ENCODE results near the gene MAPK6.
"Not testable (repeated sequence)": the region's sequence is repeated elsewhere in the genome, so short reads cannot be mapped to it uniquely, and the experiment has no call there.

The MAPK6 gene

DNA sequence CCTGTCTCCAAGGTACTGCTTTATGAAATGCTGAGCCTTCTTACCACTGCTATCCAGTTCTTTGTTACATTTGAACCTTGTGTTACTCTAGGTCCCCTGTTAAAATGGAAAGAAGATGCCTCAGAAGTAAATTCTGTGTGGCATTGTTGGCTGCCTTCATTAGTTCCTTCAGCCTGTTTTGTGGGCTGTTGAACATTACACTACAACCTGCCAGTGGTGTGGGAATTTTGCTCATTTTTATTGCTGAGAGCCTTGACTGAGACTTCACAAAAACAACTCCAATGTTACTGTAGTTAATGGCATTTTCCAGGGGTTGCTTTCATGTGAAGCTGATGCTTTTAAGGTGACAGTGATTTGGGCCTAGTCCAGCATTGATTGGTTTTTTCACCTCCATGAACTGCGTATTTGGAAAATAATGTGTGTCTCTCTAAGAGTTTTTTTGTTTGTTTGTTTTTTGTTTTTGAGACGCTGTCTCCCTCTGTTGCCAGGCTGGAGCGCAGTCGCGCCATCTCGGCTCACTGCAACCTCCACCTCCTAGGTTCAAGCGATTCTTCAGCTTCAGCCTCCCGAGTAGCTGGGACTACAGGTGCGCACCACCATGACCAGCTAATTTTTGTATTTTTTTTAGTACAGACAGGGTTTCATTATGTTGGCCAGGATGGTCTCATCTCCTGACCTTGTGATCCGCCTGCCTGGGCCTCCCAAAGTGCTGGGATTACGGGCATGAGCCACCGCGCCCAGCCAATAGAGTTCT is 4.3 kb downstream of the MAPK6 start:
- Histone ChIP-seq H3K4me1 (peaks cover 21 to 38% (median 34%) of the 10 kb centered on the region in 10 experiments), H3K9ac (no peak overlapping the region), H3K4me2 (peak overlapping the region in 7 of 11 experiments; percentile 0 to 93 (median 80); a peak in 7 of 22 replicates), H3K27ac (peak overlapping the region in 1 of 11 experiments; percentile 23; a peak in 2 of 22 replicates), H3K36me3 (peaks cover 3 to 34% (median 22%) of the 10 kb centered on the region in 11 experiments; a peak in 17 of 22 replicates), H4K20me1 (peaks cover 52 to 88% (median 83%) of the 10 kb centered on the region in 11 experiments; a peak in 21 of 22 replicates), H3K4me3 (no peak overlapping the region), H3K27me3 (no peaks in the 10 kb centered on the region), H3K9me3 (replicated peaks in 1 of 11) (peaks cover 0 to 18% (median 4%) of the 10 kb centered on the region in 11 experiments; a peak in 8 of 22 replicates)
- no peak for TF ChIP-seq Cebpa-rat (IDR thresholded peaks at IDR 0.05)

DNA sequence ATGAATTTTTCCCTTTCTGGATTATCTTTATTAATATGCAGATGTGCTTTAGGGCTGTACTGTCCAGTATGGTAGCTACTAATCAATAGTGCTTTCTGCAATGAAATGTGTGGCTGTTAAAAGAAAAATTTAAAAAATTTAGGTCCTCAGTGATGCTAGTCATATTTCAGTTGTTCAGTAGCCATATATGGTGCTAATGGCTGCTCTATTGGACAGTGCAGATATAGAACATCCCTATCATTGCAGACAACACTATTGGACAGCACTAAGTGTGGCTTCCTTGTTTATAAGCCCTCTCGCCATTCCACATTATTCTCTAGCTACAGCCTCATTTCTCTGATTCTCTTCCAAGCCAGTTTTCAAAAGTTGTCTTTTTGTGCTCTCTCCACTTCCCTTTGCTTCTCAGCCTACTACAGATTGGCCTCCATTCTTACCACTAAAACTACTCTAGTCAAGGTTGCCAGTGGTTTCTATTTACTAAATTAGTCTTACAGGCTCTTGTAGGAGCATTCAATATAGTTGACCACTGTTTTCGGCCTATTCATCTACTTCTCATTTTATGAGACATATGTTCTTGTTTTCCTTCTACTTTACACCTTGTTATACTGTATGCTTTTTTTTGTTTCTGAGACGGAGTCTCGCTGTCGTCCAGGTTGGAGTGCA is 9.5 kb downstream of the MAPK6 start:
- Histone ChIP-seq H3K27ac (no peak overlapping the region), H3K4me3 (no peak overlapping the region), H3K27me3 (no peaks in the 10 kb centered on the region), H3K36me3 (peaks cover 14 to 84% (median 64%) of the 10 kb centered on the region in 11 experiments), H3K9ac (no peak overlapping the region), H3K4me1 (peaks cover 0 to 30% (median 8%) of the 10 kb centered on the region in 10 experiments; a peak in 8 of 20 replicates), H3K9me3 (replicated peaks in 1 of 11) (peaks cover 10 to 43% (median 27%) of the 10 kb centered on the region in 11 experiments; a peak in 20 of 22 replicates), H4K20me1 (peaks cover 53 to 98% (median 87%) of the 10 kb centered on the region in 11 experiments; a peak in 20 of 22 replicates), H3K4me2 (0 out of 22 replicates have a peak overlapping the region, but pooled peaks of 2 of the 11 experiments have one; percentile 5 to 16)
- no peak for TF ChIP-seq Cebpa-rat (IDR thresholded peaks at IDR 0.05)

DNA sequence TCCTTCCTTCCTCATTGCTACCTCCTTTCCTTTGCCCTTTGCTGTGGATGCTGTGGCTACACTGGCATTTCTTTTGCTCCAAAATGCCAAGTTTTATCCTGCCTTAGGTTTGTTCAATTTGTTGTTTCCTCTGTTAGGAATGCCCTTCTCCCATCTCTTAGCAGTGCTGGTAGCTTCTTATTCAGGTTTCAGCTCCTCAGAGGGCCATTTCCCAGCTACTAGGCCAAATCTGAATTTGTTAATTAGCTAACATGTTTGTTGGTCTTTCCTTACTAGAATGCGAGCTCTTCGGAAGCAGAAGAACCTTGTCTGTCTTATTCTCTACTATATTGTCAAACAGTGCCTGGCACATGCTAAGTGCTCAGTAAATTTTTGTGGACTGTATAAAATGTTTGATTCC is 11.0 kb downstream of the MAPK6 start:
- no peaks in the 10 kb centered on the region for H3K27me3 ChIP-seq
- H3K9me3 ChIP-seq (replicated peaks in 1 of 11), result peaks cover 16 to 51% (median 37%) of the 10 kb centered on the region in 11 experiments; a peak in 21 of 22 replicates
- H3K4me1 ChIP-seq, result peaks cover 0 to 33% (median 8%) of the 10 kb centered on the region in 10 experiments; a peak in 9 of 20 replicates
- no peak for TF ChIP-seq Cebpa-rat (IDR thresholded peaks at IDR 0.05)
- peak overlapping the region in 1 of 11 experiments; percentile 16; a peak in 1 of 22 replicates for H3K4me2 ChIP-seq
- peaks cover 41 to 98% (median 80%) of the 10 kb centered on the region in 11 experiments; a peak in 20 of 22 replicates for H4K20me1 ChIP-seq
- H3K9ac ChIP-seq, result no peak overlapping the region
- H3K36me3 ChIP-seq, result peaks cover 18 to 88% (median 69%) of the 10 kb centered on the region in 11 experiments
- no peak overlapping the region for H3K4me3 ChIP-seq
- H3K27ac ChIP-seq, result no peak overlapping the region

- no peak for TF ChIP-seq Cebpa-rat (IDR thresholded peaks at IDR 0.05)
- Histone ChIP-seq H3K27me3 (no peaks in the 10 kb centered on the region), H4K20me1 (peaks cover 40 to 98% (median 77%) of the 10 kb centered on the region in 11 experiments; a peak in 20 of 22 replicates), H3K27ac (no peak overlapping the region), H3K9ac (no peak overlapping the region), H3K9me3 (replicated peaks in 1 of 11) (peaks cover 16 to 49% (median 37%) of the 10 kb centered on the region in 11 experiments; a peak in 21 of 22 replicates), H3K36me3 (peaks cover 18 to 78% (median 71%) of the 10 kb centered on the region in 11 experiments), H3K4me3 (no peak overlapping the region), H3K4me2 (no peak overlapping the region; a peak in 1 of 22 replicates), H3K4me1 (peaks cover 8 to 48% (median 21%) of the 10 kb centered on the region in 10 experiments; a peak in 19 of 20 replicates)
These were observed 12.5 kb downstream of the MAPK6 start for GRCh38 chr15:52031556-52031955.

DNA sequence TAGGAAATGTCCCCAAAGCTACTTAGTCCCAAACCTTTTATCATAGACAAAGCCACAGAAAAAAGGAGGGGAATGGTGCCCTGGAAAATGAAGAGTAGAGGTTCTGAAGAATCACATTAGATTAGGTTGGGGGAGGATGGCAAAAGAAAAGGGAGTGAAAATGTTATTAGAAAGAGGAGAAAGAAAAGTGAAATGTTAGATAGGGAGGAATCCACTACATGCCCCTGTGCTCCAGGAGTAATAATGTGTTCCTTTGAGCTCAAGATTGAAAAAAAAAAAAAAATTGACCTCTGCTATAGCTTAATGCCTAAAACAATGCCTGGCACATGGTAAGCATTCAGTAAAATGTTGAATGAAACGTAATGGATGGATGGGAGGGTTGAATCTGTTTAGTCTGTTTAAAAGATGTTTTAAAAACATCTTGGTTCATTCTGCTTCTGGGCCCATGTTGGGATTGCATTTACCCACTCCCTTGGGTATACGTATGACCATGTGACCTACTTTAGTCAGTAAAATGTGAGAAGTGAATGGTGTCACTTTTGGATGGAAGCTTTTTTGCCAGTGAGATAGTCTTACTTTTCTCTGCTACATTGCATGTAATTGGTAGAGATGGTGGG is 19.0 kb downstream of the MAPK6 start:
- peaks cover 14 to 53% (median 37%) of the 10 kb centered on the region in 11 experiments for H3K36me3 ChIP-seq
- H3K9me3 ChIP-seq (replicated peaks in 1 of 11), result peaks cover 11 to 27% (median 18%) of the 10 kb centered on the region in 11 experiments; a peak in 21 of 22 replicates
- H4K20me1 ChIP-seq, result peaks cover 42 to 99% (median 89%) of the 10 kb centered on the region in 11 experiments; a peak in 19 of 22 replicates
- H3K27me3 ChIP-seq, result no peaks in the 10 kb centered on the region
- H3K4me1 ChIP-seq, result peaks cover 38 to 84% (median 47%) of the 10 kb centered on the region in 10 experiments
- no peak for TF ChIP-seq Cebpa-rat (IDR thresholded peaks at IDR 0.05)
- peak overlapping the region; percentile 6 to 55 (median 33); a peak in 18 of 22 replicates for H3K4me2 ChIP-seq
- no peak overlapping the region for H3K9ac ChIP-seq
- no peak overlapping the region for H3K4me3 ChIP-seq
- no peak overlapping the region for H3K27ac ChIP-seq

DNA sequence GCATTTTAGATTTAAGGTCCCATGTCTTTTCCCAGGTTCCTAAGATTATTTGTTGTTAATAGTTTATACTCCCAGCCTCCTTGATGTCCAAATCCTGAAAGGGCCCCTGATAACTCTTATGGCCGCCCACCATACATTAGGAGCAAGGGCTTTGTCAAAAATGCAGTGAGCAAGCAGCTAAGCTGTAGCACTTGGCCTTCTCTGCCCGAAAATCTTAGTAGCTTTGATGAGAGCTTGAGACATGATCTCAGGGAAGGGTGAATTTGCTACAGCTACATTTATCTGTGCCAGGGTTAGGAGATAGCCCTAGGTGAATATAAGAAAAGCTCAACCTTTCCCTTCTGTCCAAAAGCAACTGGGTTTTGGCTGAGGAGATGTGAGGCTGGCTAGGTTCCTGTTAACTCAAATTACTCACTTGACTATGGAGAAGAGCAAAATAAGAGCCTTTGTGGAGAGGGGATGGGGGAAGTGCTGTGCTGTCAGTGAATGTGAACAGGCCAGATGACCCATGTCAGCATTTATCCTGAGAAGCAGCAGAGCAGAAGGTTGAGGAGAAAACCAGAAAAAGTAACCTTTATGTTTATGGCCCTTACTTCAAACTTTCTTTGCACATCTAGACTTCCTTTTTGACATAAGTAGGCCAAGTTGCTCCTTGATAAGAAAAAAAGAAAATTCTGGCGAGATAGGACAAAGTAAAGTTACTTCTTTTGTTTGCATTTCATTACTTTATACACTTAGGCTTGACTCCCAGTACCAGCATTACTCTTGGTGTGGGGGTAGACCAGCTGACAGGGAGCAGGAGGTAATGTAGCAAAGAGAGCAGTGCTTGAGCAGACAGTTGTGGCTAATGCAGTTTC is 21.1 kb downstream of the MAPK6 start:
- H3K4me3 ChIP-seq, result 0 out of 20 replicates have a peak overlapping the region, but pooled peaks of 1 of the 10 experiments have one; percentile 5
- H4K20me1 ChIP-seq, result peaks cover 41 to 99% (median 94%) of the 10 kb centered on the region in 11 experiments; a peak in 19 of 22 replicates
- peaks cover 48 to 92% (median 58%) of the 10 kb centered on the region in 10 experiments for H3K4me1 ChIP-seq
- no peaks in the 10 kb centered on the region for H3K27me3 ChIP-seq
- H3K36me3 ChIP-seq, result peaks cover 2 to 39% (median 17%) of the 10 kb centered on the region in 11 experiments; a peak in 17 of 22 replicates
- H3K27ac ChIP-seq, result peak overlapping the region in 5 of 11 experiments; percentile 28 to 68 (median 34); a peak in 9 of 22 replicates
- peaks cover 0 to 6% (median 0%) of the 10 kb centered on the region in 11 experiments; a peak in 3 of 22 replicates for H3K9me3 ChIP-seq (replicated peaks in 1 of 11)
- H3K9ac ChIP-seq, result peak overlapping the region in 3 of 11 experiments; percentile 44 to 51 (median 45); a peak in 5 of 22 replicates
- no peak for TF ChIP-seq Cebpa-rat (IDR thresholded peaks at IDR 0.05)
- H3K4me2 ChIP-seq, result peak overlapping the region in 10 of 11 experiments; percentile 1 to 78 (median 20); a peak in 19 of 22 replicates

GRCh38 chr15:52042051-52042851 is 23.2 kb downstream of the MAPK6 start:
- Histone ChIP-seq H3K4me1 (peaks cover 53 to 87% (median 59%) of the 10 kb centered on the region in 10 experiments), H3K4me2 (peak overlapping the region in 3 of 11 experiments; percentile 24 to 78 (median 72); a peak in 6 of 22 replicates), H3K36me3 (peaks cover 2 to 41% (median 23%) of the 10 kb centered on the region in 11 experiments; a peak in 20 of 22 replicates), H4K20me1 (peaks cover 29 to 89% (median 73%) of the 10 kb centered on the region in 11 experiments; a peak in 19 of 22 replicates), H3K27ac (peak overlapping the region in 1 of 11 experiments; percentile 3; a peak in 1 of 22 replicates), H3K4me3 (no peak overlapping the region), H3K9ac (no peak overlapping the region), H3K9me3 (replicated peaks in 1 of 11) (peaks cover 0 to 5% (median 0%) of the 10 kb centered on the region in 11 experiments; a peak in 2 of 22 replicates), H3K27me3 (no peaks in the 10 kb centered on the region)
- no peak for TF ChIP-seq Cebpa-rat (IDR thresholded peaks at IDR 0.05)

- Histone ChIP-seq H4K20me1 (peaks cover 3 to 53% (median 37%) of the 10 kb centered on the region in 11 experiments; a peak in 16 of 22 replicates), H3K36me3 (peaks cover 32 to 73% (median 56%) of the 10 kb centered on the region in 11 experiments), H3K9me3 (replicated peaks in 1 of 11) (peaks cover 0 to 21% (median 11%) of the 10 kb centered on the region in 11 experiments; a peak in 16 of 22 replicates), H3K9ac (peak overlapping the region in 5 of 11 experiments; percentile 7 to 54 (median 38); a peak in 7 of 22 replicates), H3K4me3 (peak overlapping the region in 2 of 10 experiments; percentile 28 to 35; a peak in 4 of 20 replicates), H3K4me2 (peak overlapping the region; percentile 65 to 87 (median 76)), H3K27ac (peak overlapping the region; percentile 5 to 67 (median 45); a peak in 16 of 22 replicates), H3K4me1 (peaks cover 25 to 70% (median 34%) of the 10 kb centered on the region in 10 experiments)
- H3K27me3 ChIP-seq, result not testable (repeated sequence)
These were observed 26.8 kb downstream of the MAPK6 start for GRCh38 chr15:52045795-52046298.

- Histone ChIP-seq H3K27ac (peak overlapping the region in 8 of 11 experiments; percentile 11 to 67 (median 52); a peak in 13 of 22 replicates), H3K4me2 (peak overlapping the region; percentile 65 to 87 (median 76)), H3K9me3 (replicated peaks in 1 of 11) (peaks cover 0 to 23% (median 18%) of the 10 kb centered on the region in 11 experiments; a peak in 16 of 22 replicates), H4K20me1 (peaks cover 3 to 46% (median 30%) of the 10 kb centered on the region in 11 experiments; a peak in 15 of 22 replicates), H3K36me3 (peaks cover 38 to 73% (median 58%) of the 10 kb centered on the region in 11 experiments), H3K4me1 (peaks cover 28 to 71% (median 35%) of the 10 kb centered on the region in 10 experiments)
- H3K9ac ChIP-seq, H3K4me3 ChIP-seq, H3K27me3 ChIP-seq: not testable (repeated sequence)
These were observed 27.5 kb downstream of the MAPK6 start for GRCh38 chr15:52046552-52046951.

Data from BLaER1 treated with 17β-estradiol and CSF1 and Interleukin-3, amounts not matched to agents 10 nM and 100 nM (cell line).